Renal pelvis (tissue), 4 donors: ENCODE measurements around the gene STX16. TPM values are rescaled to one million over a fixed set of nuclear protein-coding genes. Genes with fewer than 3 reads are reported as not detected.

ENCODE experiments used
- DNase-seq: peaks from one replicate; pipeline ENCODE4 v3.0.0-alpha.2; 2013
- polyA plus RNA-seq, 3 donors: library from polyadenylated mRNA; unstranded; fragments of 120-200 nt; gene quantifications; one replicate each; pipeline ENCODE4 v1.2.1, GENCODE V29; 2013; ENCODE audit not compliant: insufficient read length in 3 of 3

The STX16 gene
- polyA plus RNA-seq, 3 donors = 49.6 to 89.2 (median 76.7) TPM

- DNase-seq = no peak
Measured at GRCh38 chr20:58670102-58670501, 19.0 kb downstream of the STX16 start.

DNA sequence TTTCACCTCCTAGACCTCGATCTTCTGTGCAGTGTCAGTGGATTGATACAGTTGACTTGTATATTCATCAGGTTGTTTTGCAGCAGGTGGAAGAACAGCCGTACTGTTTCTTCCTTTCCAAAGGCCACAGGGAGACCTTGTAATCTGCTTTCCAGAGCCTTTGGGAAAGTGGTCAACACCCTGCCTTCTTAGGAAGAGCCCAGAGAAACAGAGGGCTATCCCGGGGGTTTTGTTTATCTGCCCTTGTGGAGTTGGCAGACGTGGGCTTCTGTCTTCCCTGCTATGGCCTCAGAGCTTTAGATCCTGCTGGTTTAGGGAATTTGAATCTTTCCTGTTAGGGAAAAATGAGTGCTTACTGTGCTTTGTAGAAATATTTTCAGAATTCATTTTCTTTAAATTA, 19.6 kb downstream of the STX16 start:
- no peak for DNase-seq

- no peak for DNase-seq
Measured at GRCh38 chr20:58673119-58673518, 22.0 kb downstream of the STX16 start.

GRCh38 chr20:58675146-58675584, 24.1 kb downstream of the STX16 start:
- DNase-seq = no peak

DNA sequence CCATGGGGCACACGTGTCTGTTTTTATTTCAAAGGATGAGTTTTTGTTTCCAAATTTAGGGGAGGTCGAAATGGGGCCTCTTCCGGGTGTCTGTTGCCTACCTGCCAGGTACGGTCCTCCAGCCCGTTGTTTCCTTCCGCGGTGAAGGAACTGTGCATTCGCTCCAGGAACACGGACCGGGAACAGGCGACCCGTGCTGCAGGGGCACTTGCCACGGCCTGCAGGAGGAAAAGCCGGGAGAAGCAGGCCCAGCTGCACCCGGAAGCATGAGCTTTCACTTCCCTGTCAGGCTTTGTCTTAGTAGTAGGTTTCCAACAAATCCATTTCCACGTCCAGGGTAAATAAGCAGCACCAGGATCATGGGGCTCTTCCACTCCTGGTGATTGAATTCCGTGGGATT, 24.6 kb downstream of the STX16 start:
- DNase-seq = no peak

DNA sequence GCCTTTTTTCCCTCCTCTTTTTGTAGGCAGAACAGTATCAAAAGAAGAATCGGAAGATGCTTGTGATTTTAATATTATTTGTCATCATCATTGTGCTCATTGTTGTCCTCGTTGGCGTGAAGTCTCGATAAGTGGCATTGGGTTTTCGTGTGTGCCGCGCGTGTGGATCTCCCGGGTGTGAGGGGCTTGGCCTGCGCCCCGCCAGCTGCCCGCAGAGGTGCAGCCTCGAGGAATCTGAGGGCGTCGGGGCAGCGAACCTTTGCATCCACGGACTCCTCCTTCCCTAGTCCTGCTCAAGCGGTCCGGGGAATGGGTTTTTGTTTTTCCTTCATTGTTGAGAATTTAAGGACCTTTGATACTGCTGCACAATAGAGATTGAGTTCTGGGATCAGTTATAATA, 25.1 kb downstream of the STX16 start:
- DNase-seq = no peak

GRCh38 chr20:58677079-58677604, 26.1 kb downstream of the STX16 start:
- DNase-seq = no peak

DNA sequence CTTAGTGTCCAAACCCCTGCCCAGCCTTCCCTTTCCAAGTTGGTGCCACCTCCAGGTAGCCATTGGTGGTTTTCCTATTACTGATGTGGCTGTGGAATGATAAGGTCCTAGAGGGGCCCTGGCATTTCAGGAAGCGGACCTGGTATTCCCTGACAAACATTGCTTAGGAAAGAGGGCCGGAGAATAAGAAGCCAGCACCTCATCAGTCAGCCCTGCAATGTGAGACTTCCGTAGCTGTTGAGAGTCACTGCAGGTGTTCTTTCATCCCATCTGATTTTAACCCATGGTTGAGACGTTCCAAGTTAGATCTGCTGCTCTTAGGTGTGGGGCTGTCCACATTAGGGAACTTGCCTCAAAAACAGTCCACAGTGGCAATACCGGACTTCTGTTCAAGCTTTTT, 26.7 kb downstream of the STX16 start:
- no peak for DNase-seq

- DNase-seq = no peak
Measured at GRCh38 chr20:58678806-58679205, 27.7 kb downstream of the STX16 start.

DNA sequence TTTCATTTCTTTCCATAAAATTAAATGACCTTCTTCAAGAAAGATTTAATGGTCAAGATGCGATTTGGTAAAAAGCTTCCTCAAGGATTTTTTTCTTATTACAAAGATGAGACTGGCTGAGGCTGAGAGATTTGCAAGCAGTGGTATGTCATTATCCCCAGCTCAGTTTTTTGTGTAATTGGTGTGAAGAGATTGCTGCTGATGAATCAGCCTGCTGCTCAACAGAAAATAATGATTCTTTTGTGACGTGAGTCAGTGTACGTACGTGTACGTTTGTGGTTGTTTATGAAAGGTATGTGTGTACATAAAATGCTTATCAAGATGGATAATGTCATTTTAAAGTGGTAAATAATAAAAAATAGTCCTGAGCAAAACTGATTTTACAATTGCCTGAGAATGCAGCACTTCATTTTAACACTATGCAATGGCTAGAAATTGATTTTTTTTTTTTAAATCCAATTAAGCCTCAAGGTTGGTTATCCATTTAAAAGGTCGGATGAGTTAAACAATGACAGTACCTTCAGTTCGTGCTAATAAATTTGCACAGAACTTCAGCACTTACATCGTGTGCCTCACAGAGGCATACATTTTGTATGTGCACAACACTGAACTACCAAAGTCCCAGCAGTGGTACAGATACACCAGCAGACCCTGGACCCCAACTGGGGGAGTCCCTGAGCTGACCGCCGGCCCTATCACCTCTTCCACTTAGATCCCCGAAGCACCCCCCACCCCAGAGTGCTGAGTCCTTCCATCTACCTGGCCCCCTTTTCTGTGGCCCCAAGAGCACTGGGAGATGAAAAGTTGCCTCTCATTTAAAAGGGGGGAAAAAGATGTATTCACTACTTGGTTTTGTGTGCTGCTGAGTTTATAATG, 31.8 kb downstream of the STX16 start:
- no peak for DNase-seq

GRCh38 chr20:58684291-58684690, 33.2 kb downstream of the STX16 start:
- no peak for DNase-seq

DNA sequence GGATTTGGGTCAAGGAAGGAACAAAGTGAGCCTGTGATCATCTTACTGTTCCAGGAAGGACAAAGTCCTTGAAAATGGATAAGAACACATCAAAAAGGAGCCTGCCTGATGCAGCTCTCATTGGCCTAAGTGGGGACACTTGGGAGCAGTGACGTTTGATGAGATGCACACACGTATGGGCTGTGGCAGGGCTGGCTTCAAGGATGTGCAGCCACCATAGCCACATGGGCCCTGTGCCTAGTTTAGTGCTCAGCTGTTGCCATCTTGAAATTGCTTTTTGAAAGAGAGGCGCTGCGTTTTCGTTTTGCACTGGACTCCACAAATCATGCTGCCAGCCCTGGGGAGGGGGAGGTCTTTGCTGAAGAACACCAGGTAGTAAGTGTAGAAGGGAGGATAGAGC, 34.9 kb downstream of the STX16 start:
- DNase-seq = no peak

DNA sequence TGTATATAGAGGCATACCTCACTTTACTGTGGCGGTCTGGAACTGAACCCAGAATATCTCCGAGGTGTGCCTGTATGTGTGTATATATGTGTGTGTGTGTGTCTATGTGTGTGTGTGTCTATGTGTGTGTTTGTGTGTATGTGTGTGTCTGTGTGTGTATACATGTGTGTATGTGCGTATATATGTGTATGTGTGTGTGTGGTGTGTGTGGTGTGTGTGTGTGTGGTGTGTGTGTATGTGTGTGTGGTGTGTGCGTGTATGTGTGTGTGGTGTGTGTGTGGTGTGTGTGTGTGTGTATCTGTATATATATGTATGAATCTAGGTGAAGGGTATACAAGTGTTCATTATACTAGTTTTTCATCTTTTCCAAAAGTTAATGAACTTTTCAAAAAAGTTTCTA, 37.3 kb downstream of the STX16 start:
- no peak for DNase-seq

DNA sequence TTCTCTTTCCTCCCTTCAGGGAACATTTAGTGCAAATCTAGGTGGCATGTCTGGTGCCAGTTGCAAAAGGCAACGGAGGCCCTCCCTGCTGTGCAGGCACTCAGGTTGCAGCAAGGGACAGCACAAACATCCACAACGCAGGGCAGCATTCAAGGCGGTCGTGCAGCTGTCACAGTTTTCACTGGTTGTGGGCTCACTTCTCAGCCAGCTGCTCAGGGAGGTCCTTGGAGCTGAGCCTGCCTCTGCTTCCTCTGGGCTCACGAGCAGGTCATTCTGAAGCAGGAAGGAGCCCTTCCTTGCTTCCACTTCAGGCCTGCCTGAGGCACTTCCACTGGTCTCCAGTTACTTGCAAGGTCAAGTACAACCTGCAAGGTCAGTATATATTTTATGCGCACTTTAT, 37.8 kb downstream of the STX16 start:
- DNase-seq = no peak

DNA sequence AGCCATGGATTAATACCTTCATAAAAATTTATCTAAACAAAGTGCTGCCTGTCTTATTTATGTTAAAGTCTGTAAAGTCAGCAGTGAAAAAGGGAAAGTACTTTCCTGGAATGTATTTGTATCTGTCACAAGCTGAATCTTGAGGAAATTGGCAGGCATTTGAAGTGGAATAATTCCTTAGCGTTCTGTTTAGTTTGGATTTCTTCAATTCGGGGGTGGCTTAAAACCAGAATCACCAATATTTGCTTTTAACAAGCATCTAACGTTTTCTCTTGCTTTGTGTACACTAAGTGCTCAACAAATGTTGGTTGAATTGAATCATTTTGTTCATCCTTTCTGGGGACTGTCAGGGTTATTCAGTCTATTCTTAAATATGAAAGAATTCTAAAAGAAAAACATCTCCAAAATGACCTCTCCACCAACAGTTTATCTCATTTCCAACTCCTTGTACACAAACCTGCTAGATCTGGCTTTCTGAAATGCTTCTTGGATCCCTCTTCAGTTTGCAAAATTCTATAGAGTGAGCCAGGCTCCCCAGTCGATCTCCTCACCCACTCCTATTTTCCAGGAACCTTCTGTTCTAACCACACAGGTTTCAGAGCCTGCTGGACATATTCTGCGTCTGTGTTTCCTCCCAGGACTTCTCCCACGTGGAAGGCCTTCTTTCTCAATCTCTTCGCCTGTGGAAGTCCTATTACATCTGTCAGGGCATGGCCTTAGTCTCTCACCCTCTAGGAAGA, 39.5 kb downstream of the STX16 start:
- no peak for DNase-seq

GRCh38 chr20:58691773-58692578, 40.9 kb downstream of the STX16 start:
- no peak for DNase-seq

GRCh38 chr20:58692579-58693225, 41.6 kb downstream of the STX16 start, which contains the start of gene NPEPL1:
NPEPL1 (plus strand) TSS chr20:58692800; CDS start chr20:58692901, 101 bp downstream.
- peak; percentile 59 for DNase-seq

- DNase-seq = no peak
Measured at GRCh38 chr20:58693226-58694006, 42.3 kb downstream of the STX16 start.

GRCh38 chr20:58694241-58695083, 43.4 kb downstream of the STX16 start:
- DNase-seq = no peak
